NCI-H2171 (cell line): ENCODE measurements around the gene GABPB2.
"Not testable (repeated sequence)": the region's sequence is repeated elsewhere in the genome, so short reads cannot be mapped to it uniquely, and the experiment has no call there.

Experiments used
- DNase-seq: peaks from one replicate; lab custom pipeline; 2025; lab: John Stamatoyannopoulos, UW

Gene GABPB2

GRCh38 chr1:151060007-151060656 lies 10.4 kb upstream of the GABPB2 start, which contains the start of gene MLLT11:
TSS of gene MLLT11 (plus strand) at chr1:151060397. CDS start at chr1:151067225, 6,828 bp downstream.
- DNase-seq: peak; percentile 84

GRCh38 chr1:151060657-151061421 lies 9.7 kb upstream of the GABPB2 start:
- DNase-seq: no peak

GRCh38 chr1:151061704-151062103 lies 8.9 kb upstream of the GABPB2 start:
- no peak for DNase-seq

- no peak for DNase-seq
These were observed 7.7 kb upstream of the GABPB2 start for GRCh38 chr1:151062741-151063371.

- no peak for DNase-seq
These were observed 5.4 kb upstream of the GABPB2 start for GRCh38 chr1:151065089-151065645.

GRCh38 chr1:151067185-151067584 lies 3.4 kb upstream of the GABPB2 start:
- DNase-seq: no peak

- DNase-seq: no peak
These were observed 1.5 kb upstream of the GABPB2 start for GRCh38 chr1:151069103-151069486.

- DNase-seq: no peak
These were observed 1.7 kb downstream of the GABPB2 start for GRCh38 chr1:151072224-151072623.

GRCh38 chr1:151085953-151086559 lies 15.5 kb downstream of the GABPB2 start:
- DNase-seq: no peak

- not testable (repeated sequence) for DNase-seq
These were observed 26.9 kb downstream of the GABPB2 start for GRCh38 chr1:151097426-151097825.

GRCh38 chr1:151098126-151098525 lies 27.6 kb downstream of the GABPB2 start:
- no peak for DNase-seq

GRCh38 chr1:151104630-151105029 lies 34.1 kb downstream of the GABPB2 start:
- no peak for DNase-seq

- DNase-seq: no peak
These were observed 36.3 kb downstream of the GABPB2 start for GRCh38 chr1:151106894-151107293.

- no peak for DNase-seq
These were observed 37.8 kb downstream of the GABPB2 start for GRCh38 chr1:151108331-151108730.

- no peak for DNase-seq
These were observed 43.3 kb downstream of the GABPB2 start for GRCh38 chr1:151113877-151114276.

- DNase-seq: no peak
These were observed 54.3 kb downstream of the GABPB2 start for GRCh38 chr1:151124763-151125403.

GRCh38 chr1:151128800-151129199 lies 58.2 kb downstream of the GABPB2 start:
- DNase-seq: no peak

- DNase-seq: no peak
These were observed 60.5 kb downstream of the GABPB2 start for GRCh38 chr1:151130987-151131586.

GRCh38 chr1:151131701-151132334 lies 61.3 kb downstream of the GABPB2 start:
- DNase-seq: no peak

GRCh38 chr1:151132335-151133017 lies 61.9 kb downstream of the GABPB2 start:
- DNase-seq: no peak
